Bronchial epithelial cell (primary cell): ENCODE data around the gene TRIM64. TPM values are rescaled to one million over a fixed set of nuclear protein-coding genes. Genes with fewer than 3 reads are reported as not detected.
"Not testable (repeated sequence)": the region's sequence is repeated elsewhere in the genome, so short reads cannot be mapped to it uniquely, and the experiment has no call there.

ENCODE experiments used
- DNase-seq: peaks from one replicate; pipeline ENCODE4 v3.0.0-alpha.2; 2010; ENCODE audit warnings: low read depth
- FAIRE-seq: peaks from 2 replicates; lab custom pipeline; 2011; peaks lifted over from hg19 to GRCh38; lab: Jason Lieb, UNC
- H3K27me3 ChIP-seq: 2 replicates; pipeline ENCODE4 v1.5.1; 2011; ENCODE audit warnings: low read length; ENCODE audit not compliant: control insufficient read depth, insufficient read depth
- H3K36me3 ChIP-seq: 2 replicates; pipeline ENCODE4 v1.5.1; 2011; ENCODE audit warnings: low read length; ENCODE audit not compliant: control insufficient read depth, insufficient read depth
- H3K4me3 ChIP-seq: 2 replicates; pipeline ENCODE4 v1.5.1; 2011; ENCODE audit warnings: mild to moderate bottlenecking, low read depth, low read length, control low read depth
- CTCF ChIP-seq: IDR thresholded peaks from 2 replicates; pipeline ENCODE4 v1.5.1; 2011; ENCODE audit warnings: mild to moderate bottlenecking, moderate library complexity, low read length, control low read depth, inconsistent platforms; ENCODE audit not compliant: insufficient read depth, severe bottlenecking
- total RNA-seq: library from RNA; depleted of rRNA; stranded (reverse); fragments of >200 nt; gene quantifications from 2 replicates; pipeline ENCODE4 v1.2.1, GENCODE V29; 2014

The TRIM64 gene
- not detected in 2 replicates for total RNA-seq

- FAIRE-seq, H3K36me3 ChIP-seq, H3K4me3 ChIP-seq, DNase-seq, H3K27me3 ChIP-seq: not testable (repeated sequence)
Observed at GRCh38 chr11:89965737-89966136, at the start of gene TRIM64. Gene TRIM64, plus strand, starts transcription at chr11:89966037. Its CDS starts 2,467 bp downstream, at chr11:89968504.

- DNase-seq (no peak), FAIRE-seq (no peak)
- Histone ChIP-seq H3K4me3 (no peak within 1 kb of the TSS), H3K36me3 (no peaks in the 10 kb centered on the region), H3K27me3 (no peaks in the 10 kb centered on the region)
- TF ChIP-seq CTCF: no peak
Observed at GRCh38 chr11:89922195-89922660, 43.6 kb upstream of the TRIM64 start, which contains the start of gene TRIM49D1. Gene TRIM49D1, minus strand, starts transcription at chr11:89922245. Its CDS starts 4,535 bp downstream, at chr11:89917710.

GRCh38 chr11:89923764-89924163 is 42.1 kb upstream of the TRIM64 start, which contains the start of gene TRIM49D2:
Gene TRIM49D2, plus strand, starts transcription at chr11:89924064. Its CDS starts 2,698 bp downstream, at chr11:89926762.
- H3K36me3 ChIP-seq, H3K27me3 ChIP-seq, H3K4me3 ChIP-seq, DNase-seq, FAIRE-seq: not testable (repeated sequence)

GRCh38 chr11:89960833-89961232 is 5.0 kb upstream of the TRIM64 start:
- FAIRE-seq, H3K4me3 ChIP-seq, DNase-seq, H3K36me3 ChIP-seq, H3K27me3 ChIP-seq: not testable (repeated sequence)

Other genes with a start within 250 kb of the TRIM64 start
- gene TRIM49, start 157.5 kb upstream of the TRIM64 start, total RNA-seq: not detected in 2 replicates
- gene TRIM64B, start 87.5 kb upstream of the TRIM64 start, total RNA-seq: not detected in 2 replicates
- gene TRIM49D1, start 43.8 kb upstream of the TRIM64 start, total RNA-seq: not detected in 2 replicates
- not detected in 2 replicates for gene TRIM49D2, start 42.0 kb upstream of the TRIM64 start, total RNA-seq
- not detected in 2 replicates for gene TRIM49C, start 65.1 kb downstream of the TRIM64 start, total RNA-seq
- gene UBTFL1, start 119.9 kb downstream of the TRIM64 start, total RNA-seq: not detected in 2 replicates
- gene NAALAD2, start 168.6 kb downstream of the TRIM64 start, total RNA-seq: not detected in 2 replicates